ENCODE results near the gene PIGU.

Gene PIGU

DNA sequence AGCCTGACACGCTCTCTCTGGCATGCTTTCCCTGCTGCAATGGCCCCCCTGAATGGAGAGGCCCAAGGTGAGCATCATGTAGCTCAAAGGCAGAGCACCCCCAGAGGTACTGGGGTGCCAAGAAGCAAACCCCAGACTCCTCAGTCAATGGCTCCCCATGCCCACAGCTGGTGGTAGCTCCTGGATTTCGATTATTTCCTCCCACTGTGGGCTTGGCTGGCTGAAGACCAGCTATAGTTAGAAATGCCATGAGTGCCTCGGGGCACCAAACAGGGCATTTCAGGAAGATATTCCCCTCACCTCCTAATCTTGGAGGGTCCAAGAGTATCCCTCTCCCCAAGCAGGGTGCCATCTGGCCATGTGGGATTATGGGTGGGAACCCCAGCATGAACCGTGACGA is 101.6 kb downstream of the PIGU start:
- no peak for DNase-seq

GRCh38 chr20:34574861-34575260 is 102.0 kb downstream of the PIGU start:
- DNase-seq, result no peak

GRCh38 chr20:34574426-34574825 is 102.5 kb downstream of the PIGU start:
- no peak for DNase-seq

DNA sequence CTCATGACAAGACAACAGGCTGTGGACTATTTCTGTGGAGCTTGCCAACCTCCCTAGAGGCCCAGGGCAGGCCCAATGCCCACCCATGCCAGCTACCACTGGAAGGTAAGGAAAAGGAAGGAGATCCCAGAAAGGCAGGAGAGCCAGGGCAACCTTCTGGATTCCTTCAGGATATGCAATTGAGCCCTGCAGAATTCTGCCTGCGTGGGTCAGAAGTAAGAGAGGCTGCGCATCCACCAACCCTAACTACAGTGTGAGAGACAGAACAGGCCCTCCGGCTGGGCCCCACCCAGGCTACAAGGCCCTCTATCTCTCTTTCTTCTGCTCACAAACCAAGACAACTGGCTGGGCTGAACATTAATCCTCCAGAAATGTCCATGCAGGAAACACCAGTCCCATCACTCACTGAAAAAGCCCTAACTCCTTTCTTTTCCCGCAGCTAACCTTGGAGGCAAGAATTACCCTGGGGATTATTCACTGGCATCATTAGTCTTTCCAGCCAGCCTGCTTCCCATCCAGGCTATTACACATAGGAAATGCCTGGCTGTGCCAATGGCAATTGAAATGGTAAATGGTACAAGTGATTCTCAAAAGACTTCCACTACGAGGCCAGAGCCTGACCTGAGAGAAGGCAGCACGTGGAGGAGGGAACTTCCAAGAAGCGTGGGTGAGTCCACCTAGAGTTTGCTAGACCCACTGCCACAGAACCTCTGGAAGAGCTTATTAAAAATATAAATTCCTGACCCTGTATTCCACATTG is 103.2 kb downstream of the PIGU start:
- DNase-seq, result no peak

GRCh38 chr20:34571753-34572152 is 105.1 kb downstream of the PIGU start:
- no peak for DNase-seq

- DNase-seq, result no peak
Measured at GRCh38 chr20:34570859-34571306, 106.0 kb downstream of the PIGU start.

GRCh38 chr20:34569598-34569997 is 107.3 kb downstream of the PIGU start:
- DNase-seq, result no peak

GRCh38 chr20:34567892-34568865 is 108.7 kb downstream of the PIGU start:
- DNase-seq, result no peak

GRCh38 chr20:34566978-34567891 is 109.7 kb downstream of the PIGU start:
- DNase-seq, result no peak

GRCh38 chr20:34564833-34565232 is 112.1 kb downstream of the PIGU start:
- DNase-seq, result no peak

- DNase-seq, result peak; percentile 72
Measured at GRCh38 chr20:34562641-34563040, 114.3 kb downstream of the PIGU start.

DNA sequence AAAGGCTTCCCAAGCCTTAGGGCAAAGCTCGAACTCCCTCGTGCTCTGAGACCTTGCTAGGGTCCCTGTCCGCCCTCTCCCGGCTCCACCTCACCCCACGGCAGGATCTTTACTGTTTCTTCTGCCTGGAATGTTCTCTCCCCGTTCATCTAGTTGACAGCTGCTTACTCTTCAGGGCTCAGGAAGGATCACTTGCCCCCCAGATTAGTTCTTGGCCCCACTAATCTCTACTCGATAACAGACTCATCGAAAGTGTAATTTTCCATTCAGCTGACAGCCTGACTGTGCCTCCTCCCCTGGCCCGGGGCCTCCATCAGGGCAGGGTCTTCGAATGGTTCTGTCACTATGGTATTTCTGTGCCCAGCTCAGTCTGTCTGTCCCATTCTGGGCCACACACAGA is 115.2 kb downstream of the PIGU start:
- no peak for DNase-seq

GRCh38 chr20:34560614-34561013 is 116.3 kb downstream of the PIGU start:
- DNase-seq, result no peak

DNA sequence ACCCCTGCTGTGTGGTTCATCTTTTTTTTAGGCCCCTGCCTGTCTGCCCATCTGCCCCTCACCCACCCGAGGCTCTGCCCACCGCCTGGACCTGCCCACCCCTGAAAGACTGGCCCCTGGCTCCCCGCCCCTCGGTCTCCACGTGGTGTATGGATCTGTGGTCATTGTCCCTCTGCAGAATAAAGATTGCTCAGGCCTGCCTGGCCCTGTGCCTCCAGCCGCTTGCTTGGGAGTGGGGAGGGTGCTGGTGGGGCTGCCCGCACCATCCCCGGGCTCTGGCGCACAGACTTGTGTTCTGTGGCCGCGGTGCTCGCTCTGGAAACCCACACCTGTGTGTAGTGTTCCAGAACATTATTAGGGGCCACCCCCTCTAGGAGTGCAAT is 116.8 kb downstream of the PIGU start:
- peak; percentile 21 for DNase-seq

- peak; percentile 52 for DNase-seq
Measured at GRCh38 chr20:34559311-34560140, 117.4 kb downstream of the PIGU start.

GRCh38 chr20:34558320-34559218 is 118.3 kb downstream of the PIGU start, which contains the start of gene MAP1LC3A:
TSS of gene MAP1LC3A (plus strand) at chr20:34558718. CDS start at chr20:34558869, 151 bp downstream.
- DNase-seq, result peak; percentile 98

DNA sequence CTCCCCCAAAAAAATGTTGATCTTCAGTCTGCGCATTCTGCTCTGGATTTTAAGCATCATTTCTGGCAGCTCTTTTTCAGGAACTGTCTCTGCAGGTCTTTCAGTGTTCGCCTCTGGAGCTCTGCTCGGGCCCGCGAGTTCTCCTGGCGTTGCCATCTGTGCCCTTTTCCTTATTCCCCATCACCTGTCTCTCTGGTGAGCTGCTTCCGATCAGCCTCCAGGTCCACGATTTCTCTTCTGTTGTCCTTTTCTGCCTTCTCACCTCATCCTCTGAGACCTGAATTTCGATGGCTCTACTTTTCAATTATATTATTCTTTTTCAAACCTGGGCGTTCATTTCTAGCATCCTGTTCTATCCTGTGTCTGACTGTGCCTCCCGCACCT is 119.0 kb downstream of the PIGU start:
- peak; percentile 79 for DNase-seq

DNA sequence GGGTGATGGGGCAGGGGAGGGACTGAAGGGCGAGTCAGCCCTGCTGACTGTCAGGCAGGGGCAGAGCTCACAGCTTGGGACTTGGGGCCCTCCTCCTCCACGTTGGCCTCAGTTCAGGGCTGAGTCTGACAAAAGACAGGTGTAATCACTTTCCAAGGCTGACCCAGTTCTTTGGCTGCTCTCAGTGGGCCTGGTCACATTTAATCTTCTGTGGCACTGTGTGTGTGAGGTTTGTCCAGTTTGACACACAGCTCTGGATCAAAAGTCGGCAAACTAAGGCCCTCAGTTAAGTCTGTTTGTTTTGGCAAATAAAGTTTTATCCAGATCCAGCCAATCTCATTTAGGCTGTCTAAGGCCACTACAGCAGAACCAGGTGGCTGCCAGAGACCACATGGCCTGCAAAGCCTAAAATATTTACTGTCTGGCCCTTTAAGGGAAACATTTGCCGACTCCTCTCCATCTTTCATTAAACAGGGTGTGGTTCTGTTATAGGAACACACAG is 123.5 kb downstream of the PIGU start:
- no peak for DNase-seq

DNA sequence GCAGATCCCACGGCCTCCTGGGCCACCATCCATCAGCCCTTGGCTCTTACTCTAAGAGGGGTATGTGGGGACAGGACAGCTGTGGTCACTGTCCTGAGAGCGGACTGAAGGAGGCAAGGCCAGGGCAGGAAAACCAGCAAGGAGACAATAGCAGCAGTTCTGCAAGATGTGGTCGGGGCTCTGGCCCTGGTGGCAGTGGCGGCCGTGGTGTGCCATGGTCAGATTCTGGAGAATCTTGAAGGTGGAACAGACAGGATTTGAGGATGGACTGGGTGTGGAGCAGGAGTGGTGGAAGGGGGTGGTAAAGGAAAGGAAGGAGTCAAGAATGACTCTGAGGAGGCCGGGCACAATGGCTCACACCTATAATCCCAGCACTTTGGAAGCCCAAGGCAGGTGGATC is 124.3 kb downstream of the PIGU start:
- DNase-seq, result no peak

GRCh38 chr20:34549929-34550305 is 127.0 kb downstream of the PIGU start:
- no peak for DNase-seq
